GM12872 (cell line): Measurements from ENCODE around the gene ATP8A2.

Experiments
- CTCF ChIP-seq: IDR thresholded peaks from 3 replicates; pipeline ENCODE4 v1.5.1; 2011; ENCODE audit warnings: low read depth, mild to moderate bottlenecking, low read length, moderate library complexity; ENCODE audit not compliant: insufficient read depth

Gene ATP8A2

GRCh38 chr13:25927932-25928331, 556.2 kb downstream of the ATP8A2 start:
- TF ChIP-seq CTCF, result no peak

GRCh38 chr13:25928941-25929505, 557.2 kb downstream of the ATP8A2 start:
- TF ChIP-seq CTCF, result no peak

- TF ChIP-seq CTCF, result no peak
These were observed 558.0 kb downstream of the ATP8A2 start for GRCh38 chr13:25929816-25930215.

GRCh38 chr13:25930653-25931052, 558.9 kb downstream of the ATP8A2 start:
- no peak for TF ChIP-seq CTCF

- TF ChIP-seq CTCF, result no peak
These were observed 560.6 kb downstream of the ATP8A2 start for GRCh38 chr13:25932365-25932764.

- no peak for TF ChIP-seq CTCF
These were observed 561.7 kb downstream of the ATP8A2 start for GRCh38 chr13:25933520-25933919.

- no peak for TF ChIP-seq CTCF
These were observed 562.4 kb downstream of the ATP8A2 start for GRCh38 chr13:25934127-25934526.
